Neutrophil (primary cell): Measurements from ENCODE around the gene RGPD3.

Experiments used
- H3K27ac ChIP-seq: fragments of 200-600 bp; sonication (generic); 2 replicates; pipeline ENCODE4 v1.5.1; 2016; ENCODE audit warnings: mild to moderate bottlenecking, moderate library complexity
- H3K27me3 ChIP-seq: fragments of 200-600 bp; sonication (generic); 2 replicates; pipeline ENCODE4 v1.6.0; 2016; ENCODE audit warnings: mild to moderate bottlenecking
- H3K36me3 ChIP-seq: fragments of 200-600 bp; sonication (generic); 2 replicates; pipeline ENCODE4 v1.5.1; 2017
- H3K4me1 ChIP-seq, 2 experiments: fragments of 200-600 bp in 1 of 2; sonication (generic) in 1 of 2; 1 replicate in 1 of 2; 2 replicates in 1 of 2; pipeline versions ENCODE4 v1.5.1 to v1.6.1; 2013 to 2016; ENCODE audit warnings: low read depth in 1 of 2, low read length in 1 of 2, mild to moderate bottlenecking in 1 of 2, moderate library complexity in 1 of 2; ENCODE audit not compliant: control insufficient read depth in 1 of 2, insufficient read depth in 1 of 2
- H3K4me3 ChIP-seq, 2 experiments: fragments of 200-600 bp in 1 of 2; sonication (generic) in 1 of 2; 1 replicate in 1 of 2; 2 replicates in 1 of 2; pipeline ENCODE4 v1.5.1; 2013 to 2016; ENCODE audit warnings: low read depth in 1 of 2, low read length in 1 of 2, mild to moderate bottlenecking in 1 of 2, moderate library complexity in 1 of 2
- H3K9me3 ChIP-seq: fragments of 200-600 bp; sonication (generic); 2 replicates; pipeline ENCODE4 v1.5.1; 2016
- CTCF ChIP-seq: fragments of 200-600 bp; sonication (generic); IDR thresholded peaks from 2 replicates; pipeline ENCODE4 v1.5.1; 2016; ENCODE audit warnings: antibody characterized with exemption

RGPD3 gene

GRCh38 chr2:106363791-106364190 lies 104.4 kb downstream of the RGPD3 start:
- no peak overlapping the region for H3K27ac ChIP-seq
- TF ChIP-seq CTCF = no peak
- no peaks in the 10 kb centered on the region for H3K4me1 ChIP-seq
- H3K9me3 ChIP-seq = no peaks in the 10 kb centered on the region
- no peaks in the 10 kb centered on the region for H3K36me3 ChIP-seq
- H3K4me3 ChIP-seq = no peak overlapping the region
- H3K27me3 ChIP-seq = no peaks in the 10 kb centered on the region

- Histone ChIP-seq H3K9me3 (no peaks in the 10 kb centered on the region), H3K36me3 (no peaks in the 10 kb centered on the region), H3K27ac (no peak overlapping the region), H3K4me3 (no peak overlapping the region), H3K27me3 (no peaks in the 10 kb centered on the region), H3K4me1 (no peaks in the 10 kb centered on the region)
- no peak for TF ChIP-seq CTCF
Measured at GRCh38 chr2:106362789-106363188, 105.4 kb downstream of the RGPD3 start.

GRCh38 chr2:106359512-106359911 lies 108.7 kb downstream of the RGPD3 start:
- Histone ChIP-seq H3K4me3 (no peak overlapping the region), H3K9me3 (no peaks in the 10 kb centered on the region), H3K4me1 (no peaks in the 10 kb centered on the region), H3K27ac (no peak overlapping the region), H3K27me3 (no peaks in the 10 kb centered on the region), H3K36me3 (no peaks in the 10 kb centered on the region)
- no peak for TF ChIP-seq CTCF

GRCh38 chr2:106358521-106358920 lies 109.7 kb downstream of the RGPD3 start:
- H3K27ac ChIP-seq = no peak overlapping the region
- peaks cover 0 to 2% of the 10 kb centered on the region in 2 experiments for H3K4me1 ChIP-seq
- H3K27me3 ChIP-seq = no peaks in the 10 kb centered on the region
- TF ChIP-seq CTCF = no peak
- H3K9me3 ChIP-seq = no peaks in the 10 kb centered on the region
- H3K4me3 ChIP-seq = no peak overlapping the region
- no peaks in the 10 kb centered on the region for H3K36me3 ChIP-seq

GRCh38 chr2:106358081-106358480 lies 110.1 kb downstream of the RGPD3 start:
- TF ChIP-seq CTCF = no peak
- H3K4me1 ChIP-seq = peaks cover 0 to 4% of the 10 kb centered on the region in 2 experiments
- H3K27ac ChIP-seq = no peak overlapping the region
- H3K36me3 ChIP-seq = no peaks in the 10 kb centered on the region
- H3K9me3 ChIP-seq = no peaks in the 10 kb centered on the region
- no peak overlapping the region for H3K4me3 ChIP-seq
- H3K27me3 ChIP-seq = no peaks in the 10 kb centered on the region

GRCh38 chr2:106356291-106356690 lies 111.9 kb downstream of the RGPD3 start:
- no peaks in the 10 kb centered on the region for H3K36me3 ChIP-seq

More at GRCh38 chr2:106356291-106356690, 111.9 kb downstream of the RGPD3 start:
- TF ChIP-seq CTCF = no peak
- no peaks in the 10 kb centered on the region for H3K27me3 ChIP-seq
- H3K4me3 ChIP-seq = no peak overlapping the region
- no peaks in the 10 kb centered on the region for H3K9me3 ChIP-seq
- peaks cover 0 to 4% of the 10 kb centered on the region in 2 experiments for H3K4me1 ChIP-seq
- H3K27ac ChIP-seq = no peak overlapping the region
